ENCODE results near the gene KLRB1.
"Not testable (repeated sequence)": the region's sequence is repeated elsewhere in the genome, so short reads cannot be mapped to it uniquely, and the experiment has no call there.

The KLRB1 gene

DNA sequence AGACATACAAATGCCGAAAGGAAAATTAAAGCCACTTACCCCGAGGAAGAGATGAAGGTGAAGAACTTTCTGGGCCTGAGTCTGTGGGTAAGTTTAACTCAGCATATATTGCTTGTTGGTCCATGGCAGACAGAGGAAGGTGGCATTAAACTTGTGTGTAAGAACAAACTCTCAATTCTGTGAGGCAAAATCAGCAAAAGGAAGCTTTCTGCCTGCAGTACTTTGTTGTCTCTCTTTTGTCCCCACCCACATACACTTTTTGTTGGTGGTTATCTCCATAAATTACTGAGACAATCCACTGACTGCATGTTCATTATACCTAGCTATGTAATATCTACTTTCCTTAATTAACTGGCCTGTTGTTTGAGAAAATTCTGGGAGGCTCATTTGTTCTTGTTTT, at the start of gene KLRB1:
TSS of gene KLRB1 (minus strand) at position 201 of the 400 bp plus-strand sequence. CDS start at position 124, 77 bp downstream.
- DNase-seq, result no peak

DNA sequence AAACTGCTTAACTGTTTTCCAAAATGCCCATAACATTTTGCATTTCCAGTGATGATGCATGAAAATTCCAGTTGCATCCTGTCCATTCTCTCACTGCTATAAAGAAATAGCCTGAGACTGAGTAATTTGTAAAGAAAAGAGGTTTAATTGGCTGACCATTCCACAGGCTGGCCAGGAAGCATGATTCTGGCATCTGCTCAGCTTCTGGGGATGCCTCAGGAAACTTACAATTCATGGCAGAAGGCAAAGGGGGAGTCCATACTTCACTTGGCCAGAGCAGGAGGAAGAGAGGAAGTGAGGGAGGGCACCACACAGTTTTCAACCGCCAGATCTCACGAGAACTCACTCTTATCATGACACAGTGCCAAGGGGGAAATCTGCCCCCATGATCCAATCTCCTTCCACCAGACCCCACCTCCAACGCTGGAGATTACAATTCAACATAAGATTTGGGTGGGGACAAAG, 43.6 kb upstream of the KLRB1 start:
- DNase-seq, result peak; percentile 71

DNA sequence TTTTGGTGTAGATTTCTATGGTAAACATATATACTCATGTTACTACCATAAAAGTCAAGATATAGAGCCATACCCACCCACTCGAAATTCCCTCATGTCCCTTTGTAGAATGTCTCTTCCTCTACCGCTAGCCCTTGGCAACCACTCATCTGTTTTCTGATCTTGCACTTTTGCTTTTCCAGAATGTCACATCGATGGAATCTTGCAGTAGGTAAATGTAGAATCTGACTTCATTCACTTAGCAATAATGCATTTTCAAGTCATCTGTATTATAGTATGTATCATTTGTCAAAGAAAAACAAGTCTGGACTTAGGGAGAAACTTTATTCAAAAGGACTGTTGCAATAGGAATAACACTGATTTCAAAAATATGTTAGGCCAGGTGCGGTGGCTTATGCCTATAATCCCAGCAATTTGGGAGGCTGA, 42.4 kb upstream of the KLRB1 start:
- peak; percentile 43 for DNase-seq

DNA sequence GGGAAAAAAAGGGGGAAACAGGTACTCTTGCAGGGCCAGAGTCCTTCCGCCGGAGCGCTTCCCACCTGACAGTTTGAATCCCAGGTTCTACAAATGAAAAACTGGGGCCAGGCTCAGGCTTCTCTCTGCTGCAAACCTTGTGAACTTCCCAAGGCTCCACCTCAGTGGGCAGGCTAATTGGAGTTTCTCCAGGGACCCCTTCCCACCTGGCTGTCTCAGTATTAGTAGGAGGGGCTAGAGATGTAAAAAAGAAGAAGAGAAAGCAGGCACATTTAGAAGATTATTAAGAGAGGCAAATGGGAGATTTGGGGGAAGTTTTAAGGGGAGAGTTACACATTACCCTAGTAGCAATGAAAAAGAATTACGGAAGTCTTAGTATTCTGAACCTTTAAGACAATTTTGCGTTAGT, 41.8 kb upstream of the KLRB1 start:
- DNase-seq, result peak; percentile 55

DNA sequence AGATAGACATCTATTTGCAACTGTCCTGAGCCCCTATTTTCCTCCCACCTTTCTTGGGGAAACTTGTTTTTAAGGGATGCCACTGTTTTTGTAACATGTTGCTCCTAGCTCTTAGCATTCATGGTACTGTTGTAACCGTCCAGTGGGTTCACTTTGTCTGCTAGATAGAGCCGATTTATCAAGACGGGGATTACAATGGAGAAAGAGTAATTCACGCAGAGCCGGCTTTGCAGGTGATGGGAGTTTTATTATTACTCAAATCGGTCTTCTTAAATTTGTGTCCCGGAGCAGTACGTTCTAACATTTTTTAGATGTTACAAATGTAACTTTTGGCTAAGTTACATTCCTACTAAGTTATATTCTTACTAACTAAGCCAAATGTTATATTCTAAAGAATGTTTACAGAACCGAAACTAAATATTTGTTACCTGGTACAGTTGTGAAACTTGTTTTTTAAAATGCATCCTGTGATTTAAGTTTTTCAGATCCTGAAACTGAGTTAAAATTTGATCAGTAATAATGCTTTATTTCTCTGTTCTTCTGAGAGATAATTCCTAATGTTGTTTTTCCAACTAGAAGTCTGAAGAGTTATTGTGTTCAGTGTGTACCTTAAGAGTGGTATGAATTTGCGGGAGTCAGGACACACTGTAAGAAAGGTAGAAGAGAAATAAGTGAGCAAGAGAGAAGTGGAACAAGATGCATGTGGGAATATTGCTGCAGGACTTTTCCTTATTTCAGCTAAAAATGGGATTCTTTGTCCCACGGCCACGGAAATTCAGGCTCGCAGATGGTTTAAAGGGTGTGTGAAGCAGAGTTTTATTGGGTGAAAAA, 41.2 kb upstream of the KLRB1 start:
- peak; percentile 48 for DNase-seq

DNA sequence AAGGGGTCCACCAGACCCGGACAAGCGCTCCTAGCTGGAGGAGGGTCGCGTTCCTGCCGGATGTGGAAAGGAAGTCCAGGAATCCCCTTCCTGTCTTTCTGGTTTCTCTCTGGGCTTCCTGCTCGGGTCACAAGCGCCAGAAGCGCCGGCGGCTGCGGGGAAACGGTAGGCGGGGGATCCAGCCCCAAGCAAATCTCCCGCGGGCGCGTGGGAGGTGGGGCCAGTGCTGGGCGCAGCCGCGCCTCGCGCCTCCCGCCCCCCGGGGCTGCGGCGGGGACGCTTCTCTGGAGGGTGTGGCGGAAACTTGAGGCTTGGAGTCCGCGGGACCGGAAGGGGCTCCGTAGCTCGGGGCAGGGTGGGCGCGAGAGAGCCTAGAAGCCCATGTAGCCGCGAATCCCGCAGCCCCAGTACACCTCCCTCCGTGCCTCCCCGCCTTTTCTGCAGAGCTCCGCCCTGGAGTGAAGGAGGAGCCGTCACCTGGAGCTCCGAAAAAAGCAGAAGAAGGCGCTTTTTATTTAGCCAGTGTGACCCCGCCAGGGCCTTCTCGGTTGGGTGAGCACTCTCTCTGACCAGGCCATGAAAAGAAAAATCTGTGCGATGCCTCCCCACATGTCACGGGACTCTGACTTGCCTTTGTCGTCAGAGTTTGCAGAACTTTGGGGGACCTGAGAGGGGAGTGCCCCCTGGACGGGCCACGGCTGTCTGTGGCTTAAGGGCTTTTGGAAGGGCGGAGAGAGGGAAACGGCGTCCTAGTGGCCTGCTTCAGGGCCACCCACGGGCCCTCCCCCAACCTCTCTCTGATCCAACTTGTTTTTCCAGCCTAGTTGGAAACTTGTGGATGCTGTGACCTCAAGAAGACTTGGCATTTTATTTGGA, 40.3 kb upstream of the KLRB1 start:
- peak; percentile 92 for DNase-seq

DNA sequence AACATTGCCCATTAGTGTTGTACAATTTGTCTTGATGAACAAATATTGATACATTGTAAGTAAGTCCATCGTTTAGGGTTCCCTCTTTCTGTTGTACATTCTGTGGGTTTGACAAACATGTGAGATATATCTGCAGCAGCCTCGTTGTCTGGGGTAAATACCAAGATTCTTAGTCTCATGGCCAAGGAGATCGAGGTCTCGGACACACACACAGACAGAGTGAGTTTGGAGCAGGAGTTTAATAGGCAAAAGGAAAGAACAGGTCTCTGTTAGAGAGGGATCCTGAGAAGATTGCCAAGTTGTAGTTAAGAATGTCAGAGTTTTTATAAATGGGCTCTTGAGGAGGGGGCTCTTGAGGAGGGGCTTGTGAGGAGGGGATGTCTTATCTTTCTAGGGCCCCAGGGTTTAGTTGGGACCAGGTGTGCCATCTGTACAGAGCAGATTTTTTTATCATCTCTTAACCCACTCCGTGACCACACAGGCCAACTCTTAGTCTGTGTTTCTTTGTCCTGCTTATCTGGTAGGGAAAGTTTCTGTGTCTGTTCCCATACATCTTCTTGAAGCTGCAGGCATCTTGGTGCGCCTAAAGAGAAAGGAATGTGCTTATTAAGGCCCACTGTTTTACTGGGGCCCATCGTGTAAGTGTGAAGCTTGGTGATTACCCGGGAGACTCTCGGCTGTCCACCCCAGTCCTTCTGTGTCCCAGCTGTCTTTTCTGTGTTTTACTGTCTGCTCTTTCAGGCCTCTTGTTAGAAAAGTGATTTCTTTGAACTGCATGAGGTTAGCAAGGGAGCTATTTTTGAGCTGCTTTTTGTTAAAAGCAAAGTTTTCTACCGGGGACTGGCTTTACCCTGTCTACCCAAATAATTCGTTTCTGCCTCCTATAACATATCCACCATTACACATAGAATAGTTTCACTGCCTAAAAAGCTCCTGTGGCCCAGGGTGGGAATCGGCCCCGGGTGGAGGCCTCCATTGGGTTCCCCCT, 39.4 kb upstream of the KLRB1 start:
- DNase-seq, result peak; percentile 44

DNA sequence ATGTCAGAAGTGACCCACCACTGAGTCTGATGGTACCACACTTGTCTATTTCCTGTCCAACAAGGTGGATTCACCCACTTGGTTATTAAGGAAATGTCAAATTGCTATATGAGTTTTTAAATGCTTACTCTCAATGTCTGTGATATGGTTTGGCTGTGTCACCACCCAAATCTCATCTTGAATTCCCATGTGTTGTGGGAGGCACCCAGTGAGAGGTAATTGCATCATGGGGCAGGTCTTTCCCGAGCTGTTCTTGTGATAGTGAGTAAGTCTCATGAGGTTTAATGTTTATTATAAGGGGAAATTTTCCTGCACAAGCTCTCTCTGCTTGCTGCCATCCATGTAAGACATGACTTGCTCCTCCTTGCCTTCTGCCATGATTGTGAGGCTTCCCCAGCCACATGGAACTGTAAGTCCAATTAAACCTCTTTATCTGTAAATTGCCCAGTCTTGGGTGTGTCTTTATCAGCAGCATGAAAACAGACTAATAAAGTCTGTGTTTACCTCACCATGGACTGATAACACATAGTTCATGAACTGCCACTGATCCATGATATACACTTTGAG, 37.4 kb upstream of the KLRB1 start:
- not testable (repeated sequence) for DNase-seq

DNA sequence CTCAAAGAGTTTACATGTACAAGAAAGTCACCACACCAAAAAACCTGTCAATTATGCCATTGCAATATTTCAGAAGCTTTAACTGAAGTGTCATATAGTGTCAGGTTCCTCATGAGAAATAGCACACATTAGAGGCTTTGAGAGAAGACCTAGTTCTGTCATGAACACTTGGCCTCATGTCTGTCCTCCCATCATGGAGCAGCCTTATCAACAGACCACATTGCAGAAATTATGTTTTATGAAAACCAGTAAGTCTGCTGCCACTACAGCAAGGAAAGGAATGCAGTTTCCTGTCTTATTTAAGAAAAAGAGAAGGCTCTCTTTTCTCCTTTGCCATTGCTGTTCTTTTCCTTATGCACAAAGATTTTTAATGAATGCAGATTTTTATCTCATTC, 35.5 kb upstream of the KLRB1 start:
- DNase-seq, result no peak

DNA sequence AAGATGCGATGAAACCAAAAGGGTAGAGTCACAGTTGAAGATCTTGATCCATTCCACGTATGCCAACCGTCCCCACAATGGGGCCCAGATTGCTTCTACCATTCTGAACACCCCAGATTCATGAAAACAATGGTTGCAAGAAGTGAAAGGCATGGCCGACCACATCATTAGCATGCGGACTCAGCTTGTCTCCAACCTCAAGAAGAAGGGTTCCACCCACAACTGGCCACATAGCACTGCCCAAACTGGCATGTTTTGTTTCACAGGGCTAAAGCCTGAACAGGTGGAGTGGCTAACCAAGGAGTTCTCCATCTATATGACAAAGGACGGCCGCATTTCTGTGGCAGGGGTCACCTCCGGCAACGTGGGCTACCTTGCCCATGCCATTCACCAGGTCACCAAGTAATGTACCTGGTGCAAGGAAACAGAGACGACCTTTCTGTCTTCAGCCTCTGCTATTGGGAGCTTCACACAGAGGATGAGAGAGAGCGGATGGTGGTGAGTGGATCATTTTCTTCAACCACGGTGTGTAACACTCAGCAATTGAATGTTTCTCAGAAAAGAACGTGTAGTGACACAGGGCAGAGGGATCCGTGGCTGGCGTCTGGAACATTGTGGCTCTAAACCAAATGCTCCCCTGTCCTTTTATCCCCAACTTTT, 35.0 kb upstream of the KLRB1 start:
- no peak for DNase-seq

DNA sequence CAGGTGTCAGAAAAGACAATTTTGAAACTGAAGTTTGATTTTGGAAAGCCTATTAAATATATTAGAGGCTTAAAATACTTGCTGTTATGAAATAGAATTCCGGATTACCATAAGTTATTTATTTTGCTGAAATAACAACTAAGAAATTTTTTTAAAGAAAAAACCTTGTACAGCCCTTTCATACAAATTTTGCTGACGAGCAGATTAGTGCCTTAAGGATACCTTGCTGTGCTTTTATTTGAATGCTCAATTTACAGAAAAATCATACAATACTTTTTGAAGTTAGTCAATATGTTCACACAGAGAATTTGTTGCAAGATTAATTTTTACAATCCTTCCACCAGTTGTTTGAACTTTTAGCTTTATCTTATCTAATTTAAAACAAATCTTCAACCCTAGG, 32.3 kb upstream of the KLRB1 start:
- no peak for DNase-seq

DNA sequence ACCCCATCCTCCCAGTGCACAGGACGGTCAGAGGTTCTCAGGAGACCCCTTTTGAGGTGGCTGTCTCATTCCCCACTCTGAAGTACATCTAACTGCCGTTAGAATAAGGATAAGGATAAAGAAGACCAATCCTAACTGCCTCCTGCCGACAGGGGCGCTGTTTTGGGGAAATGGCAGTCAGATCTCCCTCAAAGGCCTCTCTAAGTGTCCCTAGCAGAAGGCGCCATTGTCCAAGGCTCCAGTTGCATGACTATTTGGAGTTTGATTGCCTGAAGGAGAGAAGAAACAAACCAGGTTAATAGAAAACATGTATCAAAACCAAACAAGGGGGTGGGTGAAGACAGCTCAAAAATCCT, 29.1 kb upstream of the KLRB1 start:
- DNase-seq, result no peak

DNA sequence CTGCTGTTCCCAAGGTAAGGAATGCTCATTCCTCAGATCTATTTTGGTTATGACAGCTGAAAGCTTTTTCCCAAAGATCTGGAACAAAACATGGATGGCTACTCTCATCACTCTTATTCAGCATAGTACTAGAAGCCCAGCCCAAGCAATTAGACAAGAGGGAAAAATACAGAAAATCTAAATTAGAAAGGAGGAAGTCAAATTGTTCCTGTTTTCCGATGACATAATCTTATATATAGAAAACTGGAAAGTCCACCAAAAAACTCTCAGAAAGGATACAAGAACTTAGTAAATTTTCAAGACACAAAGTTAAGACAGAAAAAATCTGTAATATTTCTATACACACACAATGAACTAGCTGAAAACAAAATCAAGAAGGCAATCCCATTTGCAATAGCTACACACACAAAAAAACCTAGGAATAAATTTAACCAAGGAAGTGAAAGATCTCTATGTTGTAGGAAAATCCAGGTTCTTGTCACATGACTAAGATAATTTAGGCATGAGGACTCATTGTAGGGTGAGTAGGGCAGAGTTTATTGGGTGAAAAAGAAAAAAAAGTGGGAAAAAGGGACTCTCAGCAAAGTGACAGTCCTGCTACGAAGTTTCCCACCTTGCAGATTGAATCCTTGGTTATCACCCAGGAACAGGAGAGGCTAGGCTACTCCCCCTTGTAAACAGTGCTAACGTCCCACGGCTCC, 28.6 kb upstream of the KLRB1 start:
- DNase-seq, result no peak

DNA sequence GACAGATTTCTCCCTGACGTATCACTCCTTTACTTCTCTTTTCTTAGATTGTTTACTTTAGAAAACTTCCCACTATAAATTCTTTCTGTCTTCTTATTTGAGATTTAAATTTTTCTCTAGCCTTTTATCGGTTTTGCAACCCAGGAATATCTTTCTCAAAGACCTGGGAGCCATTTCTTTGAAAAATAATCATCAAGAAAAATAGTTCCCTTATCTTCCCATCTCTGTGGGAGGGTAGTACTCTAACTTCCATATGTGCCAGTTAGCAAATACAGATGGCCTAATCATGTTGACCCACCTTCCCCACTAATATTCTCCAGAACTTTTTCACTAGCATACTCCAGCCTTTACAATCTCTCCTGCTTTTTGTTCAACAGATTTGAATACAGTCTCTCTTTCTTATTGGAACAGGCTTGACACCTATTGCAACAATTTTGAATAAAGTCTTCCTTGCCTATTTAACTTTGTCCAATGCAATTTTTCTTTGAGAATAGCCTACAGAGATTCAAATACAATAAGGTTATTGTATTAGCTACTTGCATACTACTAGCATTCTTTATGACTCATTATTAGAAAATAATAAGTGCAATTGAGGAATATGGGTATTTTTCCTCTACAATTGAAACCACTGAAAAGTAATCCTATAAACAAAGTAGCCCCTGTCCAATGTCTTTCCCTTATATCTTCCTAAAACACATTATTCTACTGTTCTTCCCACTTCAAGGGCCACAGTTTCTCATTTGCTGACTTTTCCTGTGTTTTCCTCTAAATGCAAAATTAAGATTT, 27.4 kb upstream of the KLRB1 start:
- DNase-seq, result no peak

DNA sequence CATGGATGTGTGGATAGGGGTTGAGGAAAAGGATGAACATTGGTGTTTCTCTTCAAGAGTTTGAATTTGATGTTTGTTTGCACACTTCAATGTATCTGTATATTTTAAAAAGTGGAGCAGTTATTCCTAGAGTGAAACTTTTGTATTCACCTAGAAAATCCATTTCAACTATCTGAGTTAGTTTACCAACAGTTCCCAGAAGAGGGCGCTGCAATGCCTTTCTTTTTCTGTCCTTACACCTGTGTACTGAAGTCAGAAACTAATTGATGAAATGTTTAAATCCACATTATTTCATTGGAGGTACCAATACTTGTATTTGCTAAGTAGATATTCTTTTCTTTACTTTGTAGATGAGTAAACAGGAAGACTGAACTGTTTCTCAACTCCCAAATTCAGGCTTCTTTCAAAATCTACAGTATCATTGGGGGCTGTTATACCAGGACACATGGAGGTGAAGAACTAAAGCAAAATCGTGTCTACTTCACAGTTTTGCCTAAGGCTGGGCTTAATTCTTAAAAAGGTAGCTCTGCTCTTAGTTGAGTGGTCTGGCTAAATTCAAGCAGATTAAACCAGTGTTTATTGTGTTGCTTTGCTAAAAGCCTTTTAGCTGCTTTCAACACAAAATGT, 26.6 kb upstream of the KLRB1 start:
- peak; percentile 87 for DNase-seq

DNA sequence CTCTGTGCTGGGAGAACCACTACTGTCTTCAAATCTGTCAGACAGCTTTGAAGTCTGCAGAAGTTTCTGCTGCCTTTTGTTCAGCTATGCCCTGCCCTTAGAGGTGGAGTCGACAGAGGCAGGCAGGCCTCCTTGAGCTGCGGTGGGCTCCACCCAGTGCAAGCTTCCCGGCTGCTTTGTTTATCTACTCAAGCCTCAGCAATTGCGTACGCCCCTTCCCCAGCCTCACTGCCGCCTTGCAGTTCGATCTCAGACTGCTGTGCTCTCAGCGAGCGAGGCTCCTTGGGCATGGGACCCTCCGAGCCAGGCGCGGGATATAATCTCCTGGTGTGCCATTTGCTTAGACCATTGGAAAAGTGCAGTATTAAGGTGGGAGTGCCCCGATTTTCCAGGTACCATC, 25.1 kb upstream of the KLRB1 start:
- no peak for DNase-seq

DNA sequence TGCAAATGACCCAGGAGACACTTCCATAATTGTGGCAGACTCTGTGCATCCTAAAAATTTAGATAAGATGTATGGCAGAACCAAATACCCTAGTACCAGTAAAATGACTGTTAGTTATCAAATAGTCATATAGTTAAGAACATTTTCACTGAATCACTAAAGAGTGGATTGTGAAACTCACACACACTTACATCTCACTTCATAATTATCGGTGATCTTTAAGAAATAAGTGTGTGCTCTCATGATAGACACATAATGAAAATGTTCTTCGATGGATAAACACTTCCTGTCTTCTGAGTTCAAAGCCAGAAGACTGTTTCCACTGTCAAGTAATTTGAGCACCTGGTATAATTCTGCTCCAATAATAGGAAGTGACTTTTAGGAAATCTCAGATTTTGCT, 19.1 kb upstream of the KLRB1 start:
- no peak for DNase-seq

DNA sequence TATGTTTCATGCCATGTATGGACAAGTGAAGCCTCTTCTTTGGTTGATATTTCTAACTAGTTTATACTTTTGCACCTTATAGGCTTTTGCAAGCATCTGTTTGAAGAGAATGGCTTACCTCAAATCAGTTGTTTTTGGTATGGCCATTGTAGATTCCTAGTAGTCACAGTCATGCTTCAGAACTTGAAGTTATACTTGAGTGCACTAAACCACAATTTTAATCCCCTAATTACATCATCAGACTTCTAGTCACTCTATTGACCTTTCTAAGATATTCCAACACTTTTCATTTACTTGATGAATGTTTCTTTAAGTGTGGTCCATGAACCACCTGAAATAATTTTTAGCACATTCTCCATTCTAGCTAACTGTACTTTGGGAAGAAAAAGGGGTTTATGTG, 18.6 kb upstream of the KLRB1 start:
- no peak for DNase-seq

DNA sequence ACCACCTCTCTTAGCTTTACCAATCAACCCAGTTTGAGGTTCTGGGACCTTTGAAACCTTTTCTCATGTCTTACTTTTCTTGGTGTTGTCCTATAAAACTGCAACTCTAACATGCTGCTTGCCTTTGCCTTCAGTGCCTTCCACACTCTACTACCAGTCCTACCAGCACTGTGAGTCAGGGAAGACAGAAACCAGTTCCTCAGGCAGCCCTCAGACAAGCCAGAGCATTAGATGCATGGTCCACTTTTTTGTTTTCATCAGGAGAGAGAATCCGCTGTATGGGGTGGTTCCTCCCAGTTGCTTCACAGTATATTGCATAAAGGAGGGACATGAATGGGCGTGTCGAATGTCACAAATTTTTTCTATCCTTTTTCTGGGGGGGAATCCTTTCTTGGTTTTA, 17.3 kb upstream of the KLRB1 start:
- no peak for DNase-seq

Measured in CD4-positive, alpha-beta T cell treated with Interleukin-10 for 1 hour (primary cell).